K562 (cell line): ENCODE data around the gene FAM124A. TPM values are rescaled to one million over a fixed set of nuclear protein-coding genes. Genes with fewer than 3 reads are reported as not detected.

ENCODE experiments used
- ATAC-seq: fragments of 200-7000 bp; cut with Tn5 transposase; 3 replicates; pipeline ENCODE4 v1.9.1; 2020; ENCODE audit warnings: moderate library complexity
- BruUV-seq: library from RNA; stranded (reverse); fragments of 400-500 nt; replicated peaks from 2 replicates; lab custom pipeline; 2021; lab: Mats Ljungman, UMichigan
- CTCF ChIA-PET: fragments of 300-600 bp; formaldehyde crosslinking; extraction: SDS; loops from one replicate; lab custom pipeline; 2021; ENCODE audit warnings: low intra/inter-chr PET ratio; lab: Yijun Ruan, JAX
- POLR2A ChIA-PET: fragments of 300-600, 350-650 bp; sonication (Branson Sonifier 250); formaldehyde crosslinking; extraction: SDS; loops from one replicate; lab custom pipeline; 2021; ENCODE audit warnings: antibody characterized with exemption, inconsistent platforms; lab: Yijun Ruan, JAX
- DNase-seq, 4 experiments: peaks; one replicate each; pipeline versions ENCODE4 v3.0.0 to v3.0.0-alpha.2; 2011 to 2018; ENCODE audit warnings: low spot score in 3 of 4, mixed read lengths in 3 of 4; ENCODE audit errors: extremely low read depth in 1 of 4
- FAIRE-seq: peaks from 2 replicates; lab custom pipeline; 2011; peaks lifted over from hg19 to GRCh38; lab: Jason Lieb, UNC
- H2AFZ ChIP-seq: 2 replicates; pipeline ENCODE4 v1.6.0; 2011; ENCODE audit warnings: low read depth, low read length, control low read depth, inconsistent platforms
- H3K27ac ChIP-seq: fragments of 200-600 bp; 3 replicates; pipeline ENCODE4 v1.8.0; 2011; ENCODE audit warnings: low read depth, mild to moderate bottlenecking, control low read depth, inconsistent platforms, low read length, moderate library complexity, mixed read lengths; ENCODE audit errors: extremely low read depth
- H3K27me3 ChIP-seq, 2 experiments: fragments of 300-600 bp in 1 of 2; 2 replicates in 1 of 2; 3 replicates in 1 of 2; pipeline versions ENCODE4 v1.6.0 to v1.8.0; 2011; ENCODE audit warnings: inconsistent platforms in 2 of 2, low read length in 2 of 2, mild to moderate bottlenecking in 1 of 2, mixed read lengths in 1 of 2, moderate library complexity in 1 of 2; ENCODE audit not compliant: control insufficient read depth in 2 of 2, insufficient read depth in 2 of 2
- H3K36me3 ChIP-seq: fragments of 300-600 bp; 3 replicates; pipeline ENCODE4 v1.8.0; 2011; ENCODE audit warnings: mild to moderate bottlenecking, low read length, inconsistent platforms; ENCODE audit not compliant: control insufficient read depth, insufficient read depth
- H3K4me1 ChIP-seq, 2 experiments: fragments of 200-600 bp in 1 of 2; replicated peaks in 1 of 2; 2 replicates in 1 of 2; 3 replicates in 1 of 2; pipeline versions ENCODE4 v1.5.1 to v1.8.0; 2011; ENCODE audit warnings: inconsistent platforms in 2 of 2, low read length in 2 of 2, mild to moderate bottlenecking in 1 of 2, mixed read lengths in 1 of 2, moderate library complexity in 1 of 2; ENCODE audit not compliant: control insufficient read depth in 2 of 2, insufficient read depth in 2 of 2
- H3K4me2 ChIP-seq: 2 replicates; pipeline ENCODE4 v1.6.1; 2011; ENCODE audit warnings: low read length, control low read depth, inconsistent platforms, mixed read lengths; ENCODE audit not compliant: insufficient read depth
- H3K4me3 ChIP-seq: fragments of 200-600 bp; sonication (generic), shearing (Covaris generic); 2 replicates; pipeline ENCODE4 v1.5.1; 2016; ENCODE audit warnings: control low read depth, inconsistent platforms
- H3K79me2 ChIP-seq: fragments of 200-600 bp; 3 replicates; pipeline ENCODE4 v1.8.0; 2011; ENCODE audit warnings: low read length, inconsistent platforms; ENCODE audit not compliant: control insufficient read depth, insufficient read depth
- H3K9ac ChIP-seq, 2 experiments: 2 replicates each; pipeline versions ENCODE4 v1.6.0 to v1.6.1; 2011; ENCODE audit warnings: low read depth in 2 of 2, low read length in 2 of 2, control low read depth in 1 of 2, inconsistent platforms in 1 of 2, mild to moderate bottlenecking in 1 of 2, mixed read lengths in 1 of 2; ENCODE audit not compliant: insufficient read depth in 1 of 2
- H3K9me1 ChIP-seq: one replicate; pipeline ENCODE4 v1.6.0; 2011; ENCODE audit warnings: inconsistent platforms, mild to moderate bottlenecking, low read length, moderate library complexity; ENCODE audit not compliant: control insufficient read depth, insufficient read depth
- H3K9me3 ChIP-seq: replicated peaks from 2 replicates; pipeline ENCODE4 v1.5.1; 2011; ENCODE audit warnings: low read depth, low read length, inconsistent platforms; ENCODE audit not compliant: control insufficient read depth, insufficient read depth
- H4K20me1 ChIP-seq: replicated peaks from 2 replicates; pipeline ENCODE4 v1.6.1; 2011; ENCODE audit warnings: low read length, inconsistent platforms, mixed read lengths; ENCODE audit not compliant: control insufficient read depth, insufficient read depth
- BRF1 ChIP-seq: IDR thresholded peaks from 3 replicates; pipeline ENCODE4 v1.6.1; 2011; ENCODE audit warnings: borderline replicate concordance, mild to moderate bottlenecking; ENCODE audit not compliant: insufficient read length; ENCODE audit errors: extremely low read depth
- CEBPB ChIP-seq: fragments of 450-650 bp; IDR thresholded peaks from 2 replicates; pipeline ENCODE4 v1.6.1; 2016; ENCODE audit warnings: missing genetic modification characterization, missing compliant biosample characterization
- KLF6 ChIP-seq: fragments of 250-450 bp; sonication (Bioruptor Pico); IDR thresholded peaks from 2 replicates; pipeline ENCODE4 v1.4.0; 2020; ENCODE audit warnings: mild to moderate bottlenecking, moderate library complexity, borderline replicate concordance
- LCOR ChIP-seq: sonication (generic); formaldehyde crosslinking; IDR thresholded peaks from 2 replicates; pipeline ENCODE4 v1.8.0; 2022; ENCODE audit warnings: mild to moderate bottlenecking, missing genetic modification reagents
- PHF21A ChIP-seq: fragments of 450-650 bp; IDR thresholded peaks from 2 replicates; pipeline ENCODE4 v1.6.1; 2017; ENCODE audit warnings: low read depth, borderline replicate concordance
- PTRF ChIP-seq: fragments of 450-650 bp; IDR thresholded peaks from 2 replicates; pipeline ENCODE4 v1.6.1; 2016; ENCODE audit warnings: mild to moderate bottlenecking, missing genetic modification characterization, missing compliant biosample characterization
- RBM34 ChIP-seq: fragments of 200-400 bp; formaldehyde crosslinking; IDR thresholded peaks from 2 replicates; pipeline ENCODE4 v1.6.1; 2018; ENCODE audit warnings: low read length, borderline replicate concordance; ENCODE audit not compliant: insufficient read depth
- TCF7 ChIP-seq: sonication (generic); IDR thresholded peaks from 2 replicates; pipeline ENCODE4 v1.6.1; 2016; ENCODE audit warnings: antibody characterized with exemption, borderline replicate concordance
- ZSCAN32 ChIP-seq: fragments of 450-650 bp; formaldehyde crosslinking; IDR thresholded peaks from 2 replicates; pipeline ENCODE4 v1.4.0; 2020; ENCODE audit warnings: mild to moderate bottlenecking, moderate library complexity
- WGBS: fragments of 100-300 bp; shearing (Covaris generic); methylation state at CpG from one replicate; pipeline ENCODE4 v1.1.6; 2016; ENCODE audit warnings: low coverage, mixed read lengths; ENCODE audit not compliant: insufficient coverage; ENCODE audit errors: missing lambda C conversion rate; 5-methylcytosine and 5-hydroxymethylcytosine counted together
- in situ Hi-C: fragments of 300-500 bp; cut with MboI; formaldehyde crosslinking; loops from 4 replicates; pipeline ENCODE4 v1.15.0; 2018; ENCODE audit warnings: inconsistent platforms, mixed read lengths
- intact Hi-C: fragments of 100-400 bp; cut with micrococcal nuclease; formaldehyde crosslinking; loops from 2 replicates; pipeline ENCODE4 v1.14.2; 2022
- polyA plus RNA-seq, 8 experiments: library from polyadenylated mRNA; depleted of rRNA in 4 of 8; stranded (reverse) in 5 of 8; unstranded in 3 of 8; fragments of >200 nt; fragmentation: Nextera tagmentation in 2 of 8; fragmentation: Illumina TruSeq in 1 of 8; extraction: Ambion mirVana in 2 of 8; extraction: Trizol in 1 of 8; gene quantifications; 2 replicates each; pipeline versions ENCODE4 v1.2.1 to v1.2.3, GENCODE V29; 2011 to 2014; ENCODE audit warnings: inconsistent platforms in 1 of 8, missing spikeins in 1 of 8
- total RNA-seq, 7 experiments: library from RNA; depleted of rRNA in 6 of 7; stranded (reverse); fragments of >200 nt in 6 of 7; fragmentation: Illumina TruSeq in 2 of 7; extraction: Trizol in 2 of 7; gene quantifications; 2 replicates each; pipeline versions ENCODE4 v1.2.1 to v1.2.3, GENCODE V29; 2011 to 2021; ENCODE audit warnings: low replicate concordance in 1 of 7
- TF ChIP-seq, protein P1 (sequence below): fragments of 250-450 bp; sonication (Bioruptor Pico); IDR thresholded peaks from 2 replicates; pipeline ENCODE4 v1.4.0; 2020; ENCODE audit warnings: borderline replicate concordance
- TF ChIP-seq, protein P2 (sequence below): sonication (generic); formaldehyde crosslinking; IDR thresholded peaks from 2 replicates; pipeline ENCODE4 v1.8.1; 2022; ENCODE audit warnings: missing genetic modification reagents
- TF ChIP-seq, protein P3 (sequence below): fragments of 250-450 bp; sonication (Bioruptor Pico); IDR thresholded peaks from 2 replicates; pipeline ENCODE4 v1.5.1; 2021; ENCODE audit warnings: mild to moderate bottlenecking
- TF ChIP-seq, protein P4 (sequence below): fragments of 200-800 bp; sonication (Bioruptor generic); IDR thresholded peaks from 2 replicates; pipeline ENCODE4 v1.6.1; 2017; ENCODE audit warnings: missing genetic modification characterization, missing compliant biosample characterization

Gene FAM124A
- total and polyA plus RNA-seq, 9 of the 15 experiments (the other 6 are each of a cell fraction or from before 2014, with no cell fraction given) = not detected

DNA sequence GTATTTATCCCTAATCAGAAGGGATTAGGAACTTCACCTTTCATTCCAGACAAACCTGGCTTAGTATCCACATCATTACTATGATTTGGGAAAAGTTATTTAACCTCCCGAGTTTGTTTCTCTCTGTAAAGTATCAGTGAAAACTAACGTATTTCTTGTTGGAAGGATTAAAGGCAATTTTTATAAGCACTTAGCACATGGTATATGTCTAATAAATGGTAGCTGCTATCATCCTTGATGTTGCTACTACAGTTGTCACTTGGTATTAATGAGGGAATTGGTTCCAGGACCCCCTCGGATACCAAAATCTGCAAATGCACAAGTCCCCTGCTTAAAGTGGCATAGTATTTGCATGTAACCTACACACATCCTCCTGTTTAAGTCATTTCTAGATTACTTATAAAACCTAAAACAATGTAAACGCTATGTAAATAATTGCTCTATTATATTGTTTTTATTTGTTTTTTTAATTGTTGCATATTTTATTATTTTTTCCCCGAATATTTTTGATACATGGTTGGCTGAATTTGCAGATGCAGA, 42.7 kb upstream of the FAM124A start (continued):
- TF ChIP-seq, protein P1, sequence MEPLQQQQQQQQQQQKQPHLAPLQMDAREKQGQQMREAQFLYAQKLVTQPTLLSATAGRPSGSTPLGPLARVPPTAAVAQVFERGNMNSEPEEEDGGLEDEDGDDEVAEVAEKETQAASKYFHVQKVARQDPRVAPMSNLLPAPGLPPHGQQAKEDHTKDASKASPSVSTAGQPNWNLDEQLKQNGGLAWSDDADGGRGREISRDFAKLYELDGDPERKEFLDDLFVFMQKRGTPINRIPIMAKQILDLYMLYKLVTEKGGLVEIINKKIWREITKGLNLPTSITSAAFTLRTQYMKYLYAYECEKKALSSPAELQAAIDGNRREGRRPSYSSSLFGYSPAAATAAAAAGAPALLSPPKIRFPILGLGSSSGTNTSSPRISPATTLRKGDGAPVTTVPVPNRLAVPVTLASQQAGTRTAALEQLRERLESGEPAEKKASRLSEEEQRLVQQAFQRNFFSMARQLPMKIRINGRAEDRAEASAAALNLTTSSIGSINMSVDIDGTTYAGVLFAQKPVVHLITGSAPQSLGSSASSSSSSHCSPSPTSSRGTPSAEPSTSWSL (CRISPR knock-in tag) = no peak
- TF ChIP-seq, protein P2, sequence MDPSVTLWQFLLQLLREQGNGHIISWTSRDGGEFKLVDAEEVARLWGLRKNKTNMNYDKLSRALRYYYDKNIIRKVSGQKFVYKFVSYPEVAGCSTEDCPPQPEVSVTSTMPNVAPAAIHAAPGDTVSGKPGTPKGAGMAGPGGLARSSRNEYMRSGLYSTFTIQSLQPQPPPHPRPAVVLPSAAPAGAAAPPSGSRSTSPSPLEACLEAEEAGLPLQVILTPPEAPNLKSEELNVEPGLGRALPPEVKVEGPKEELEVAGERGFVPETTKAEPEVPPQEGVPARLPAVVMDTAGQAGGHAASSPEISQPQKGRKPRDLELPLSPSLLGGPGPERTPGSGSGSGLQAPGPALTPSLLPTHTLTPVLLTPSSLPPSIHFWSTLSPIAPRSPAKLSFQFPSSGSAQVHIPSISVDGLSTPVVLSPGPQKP = no peak
- TF ChIP-seq RBM34 = no peak
- TF ChIP-seq, protein P3, sequence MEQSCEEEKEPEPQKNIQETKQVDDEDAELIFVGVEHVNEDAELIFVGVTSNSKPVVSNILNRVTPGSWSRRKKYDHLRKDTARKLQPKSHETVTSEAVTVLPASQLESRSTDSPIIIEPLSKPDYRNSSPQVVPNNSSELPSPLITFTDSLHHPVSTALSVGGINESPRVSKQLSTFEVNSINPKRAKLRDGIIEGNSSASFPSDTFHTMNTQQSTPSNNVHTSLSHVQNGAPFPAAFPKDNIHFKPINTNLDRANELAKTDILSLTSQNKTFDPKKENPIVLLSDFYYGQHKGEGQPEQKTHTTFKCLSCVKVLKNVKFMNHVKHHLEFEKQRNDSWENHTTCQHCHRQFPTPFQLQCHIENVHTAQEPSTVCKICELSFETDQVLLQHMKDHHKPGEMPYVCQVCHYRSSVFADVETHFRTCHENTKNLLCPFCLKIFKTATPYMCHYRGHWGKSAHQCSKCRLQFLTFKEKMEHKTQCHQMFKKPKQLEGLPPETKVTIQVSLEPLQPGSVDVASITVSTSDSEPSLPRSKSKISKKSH (CRISPR knock-in tag) = no peak

DNA sequence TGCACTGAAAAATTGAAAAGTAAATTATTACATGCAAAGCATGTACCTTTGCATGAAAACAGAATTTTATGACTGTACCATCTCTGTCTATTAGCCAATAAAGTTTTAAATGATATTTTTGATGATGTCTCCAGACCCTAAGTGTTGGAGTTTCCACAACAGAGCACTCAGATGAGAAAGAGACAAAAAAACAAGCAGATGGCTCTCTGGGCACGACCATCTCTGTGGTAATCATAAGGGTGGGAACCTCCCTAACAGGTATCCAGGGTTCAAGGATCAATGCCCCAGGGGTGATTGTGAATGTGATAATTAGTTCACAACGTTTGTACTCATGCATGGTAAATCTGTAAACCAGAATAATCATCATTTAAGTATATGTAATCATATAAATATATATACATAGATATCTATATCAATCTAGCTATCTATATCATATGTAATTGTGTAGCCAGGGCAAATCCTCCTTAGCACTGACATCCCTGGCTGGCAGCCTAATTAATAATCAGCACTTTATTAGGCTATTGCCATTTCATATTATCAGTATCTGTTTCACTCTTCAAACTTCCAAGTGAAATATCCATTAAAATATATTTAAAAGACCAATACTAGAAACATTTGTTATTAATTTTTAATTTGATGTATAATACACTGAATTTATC, 41.2 kb upstream of the FAM124A start:
- Histone ChIP-seq H3K36me3 (no peaks in the 10 kb centered on the region), H3K9ac (no peak overlapping the region), H2AFZ (no peak overlapping the region), H3K79me2 (no peaks in the 10 kb centered on the region), H3K4me2 (no peak overlapping the region), H3K4me1 (no peaks in the 10 kb centered on the region), H3K27me3 (no peaks in the 10 kb centered on the region), H3K9me1 (no peaks in the 10 kb centered on the region), H4K20me1 (no peaks in the 10 kb centered on the region), H3K4me3 (no peak overlapping the region), H3K9me3 (no peaks in the 10 kb centered on the region), H3K27ac (no peak overlapping the region)
- CTCF ChIA-PET = no interaction called here
- DNase-seq = no peak
- WGBS = 0% methylated on average over 2 of the region's 2 CpGs
- TF ChIP-seq ZSCAN32 (CRISPR knock-in tag) (no peak), LCOR (CRISPR knock-in tag) (no peak), BRF1 (no peak), PHF21A (no peak), PTRF (tag) (no peak), CEBPB (tag) (no peak), KLF6 (CRISPR knock-in tag) (no peak), TCF7 (no peak)
- TF ChIP-seq, protein P4, sequence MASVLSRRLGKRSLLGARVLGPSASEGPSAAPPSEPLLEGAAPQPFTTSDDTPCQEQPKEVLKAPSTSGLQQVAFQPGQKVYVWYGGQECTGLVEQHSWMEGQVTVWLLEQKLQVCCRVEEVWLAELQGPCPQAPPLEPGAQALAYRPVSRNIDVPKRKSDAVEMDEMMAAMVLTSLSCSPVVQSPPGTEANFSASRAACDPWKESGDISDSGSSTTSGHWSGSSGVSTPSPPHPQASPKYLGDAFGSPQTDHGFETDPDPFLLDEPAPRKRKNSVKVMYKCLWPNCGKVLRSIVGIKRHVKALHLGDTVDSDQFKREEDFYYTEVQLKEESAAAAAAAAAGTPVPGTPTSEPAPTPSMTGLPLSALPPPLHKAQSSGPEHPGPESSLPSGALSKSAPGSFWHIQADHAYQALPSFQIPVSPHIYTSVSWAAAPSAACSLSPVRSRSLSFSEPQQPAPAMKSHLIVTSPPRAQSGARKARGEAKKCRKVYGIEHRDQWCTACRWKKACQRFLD (CRISPR knock-in tag) = no peak
- POLR2A ChIA-PET = interaction anchor here (0.7 kb wide), 1 partner anchor 133 kb away, joined by 3 read pairs; no protein-coding TSS in a partner anchor
- ATAC-seq = no peak
- no TSS peak for BruUV-seq
- in situ Hi-C loops = no loop called here
- no peak for FAIRE-seq
- intact Hi-C loops = no loop called here
